Esophagus mucosa (tissue), 1 donor: ENCODE measurements around the gene MIS18BP1. TPM values are rescaled to one million over a fixed set of nuclear protein-coding genes. Genes with fewer than 3 reads are reported as not detected.

ENCODE experiments used
- total RNA-seq: library from RNA; stranded (reverse); gene quantifications from one replicate; pipeline ENCODE4 v1.2.4, GENCODE V29; 2023
- donor health status: DM: yes; HTN: yes; CAD: no.

The MIS18BP1 gene
- total RNA-seq, 1 donor from 2014 or later = 18.6 TPM

Other genes starting within 250 kb of the MIS18BP1 start
- 14.7 TPM for gene PRPF39, start 169.1 kb downstream of the MIS18BP1 start, total RNA-seq
- 45.4 TPM for gene FKBP3, start 118.7 kb downstream of the MIS18BP1 start, total RNA-seq
- gene FANCM, start 117.3 kb downstream of the MIS18BP1 start, total RNA-seq = 4.9 TPM